Thyroid gland (tissue), 4 donors: ENCODE measurements around the gene JMJD1C. TPM values are rescaled to one million over a fixed set of nuclear protein-coding genes. Genes with fewer than 3 reads are reported as not detected.

Source experiments
- DNase-seq, 2 donors: peaks; one replicate each; pipeline ENCODE4 v3.0.0-alpha.2; 2019
- H3K27ac ChIP-seq, 3 donors: fragments of 200-600 bp; sonication (generic); 1 replicate in 2 of 3; 2 replicates in 1 of 3; pipeline ENCODE4 v1.5.1; 2016 to 2019; ENCODE audit warnings: mild to moderate bottlenecking in 1 of 3, moderate library complexity in 1 of 3
- H3K27me3 ChIP-seq: fragments of 200-600 bp; sonication (generic); one replicate; pipeline ENCODE4 v1.5.1; 2019
- H3K36me3 ChIP-seq, 2 donors: fragments of 200-600 bp; sonication (generic); one replicate each; pipeline ENCODE4 v1.5.1; 2016 to 2019
- H3K4me1 ChIP-seq, 2 donors: fragments of 200-600 bp; sonication (generic); one replicate each; pipeline ENCODE4 v1.5.1; 2017 to 2019
- H3K4me3 ChIP-seq, 3 donors: fragments of 200-600 bp; sonication (generic); replicated peaks in 1 of 3; 1 replicate in 2 of 3; 2 replicates in 1 of 3; pipeline ENCODE4 v1.5.1; 2016; ENCODE audit warnings: mild to moderate bottlenecking in 1 of 3
- H3K9me3 ChIP-seq: fragments of 200-600 bp; sonication (generic); one replicate; pipeline ENCODE4 v1.5.1; 2017
- CTCF ChIP-seq, 6 experiments: fragments of 200-600 bp in 3 of 6; fragments of 450-650 bp in 3 of 6; sonication (generic) in 3 of 6; IDR thresholded peaks; one replicate each; pipeline ENCODE4 v1.5.1; 2016 to 2019; ENCODE audit warnings: antibody characterized with exemption in 6 of 6, mild to moderate bottlenecking in 2 of 6, inconsistent platforms in 1 of 6, moderate library complexity in 1 of 6
- POLR2A ChIP-seq, 2 donors: fragments of 450-650 bp; IDR thresholded peaks; one replicate each; pipeline ENCODE4 v1.6.1; 2017; ENCODE audit warnings: antibody characterized with exemption in 2 of 2, mild to moderate bottlenecking in 2 of 2, moderate library complexity in 1 of 2
- WGBS, 2 donors: methylation state at CpG; one replicate each; pipeline ENCODE4 v1.1.5; 2017; 5-methylcytosine and 5-hydroxymethylcytosine counted together
- intact Hi-C: fragments of 100-400 bp; cut with DNase I; formaldehyde crosslinking; loops from one replicate; pipeline ENCODE4 v1.15.1; 2023
- total RNA-seq, 4 donors: library from RNA; depleted of rRNA; stranded (reverse); fragments of >200 nt; gene quantifications; one replicate each; pipeline ENCODE4 v1.2.3, GENCODE V29; 2016

The JMJD1C gene
- total RNA-seq, 4 donors from 2014 or later = 120 to 168 (median 136) TPM

- 97 to 98% methylated on average over 7 of the region's 7 CpGs for WGBS, 2 donors
- Histone ChIP-seq H3K4me1 (no peaks in the 10 kb centered on the region), H3K27me3 (no peaks in the 10 kb centered on the region), H3K9me3 (no peaks in the 10 kb centered on the region), H3K27ac (no peak overlapping the region), H3K36me3 (no peaks in the 10 kb centered on the region), H3K4me3 (no peak overlapping the region)
- no peak for DNase-seq
- TF ChIP-seq CTCF (IDR thresholded peaks at IDR 0.05) (no peak), POLR2A (IDR thresholded peaks at IDR 0.05) (no peak)
- intact Hi-C loops = no loop called here
Measured at GRCh38 chr10:63363951-63364350, 101.8 kb downstream of the JMJD1C start.

GRCh38 chr10:63355682-63356081 lies 110.1 kb downstream of the JMJD1C start:
- no peaks in the 10 kb centered on the region for H3K36me3 ChIP-seq
- H3K9me3 ChIP-seq = no peaks in the 10 kb centered on the region
- 84 to 90% methylated on average over 2 of the region's 2 CpGs for WGBS, 2 donors
- H3K27me3 ChIP-seq = no peaks in the 10 kb centered on the region
- H3K27ac ChIP-seq = no peak overlapping the region
- DNase-seq = no peak
- intact Hi-C loops = no loop called here
- TF ChIP-seq CTCF (IDR thresholded peaks at IDR 0.05) (no peak), POLR2A (IDR thresholded peaks at IDR 0.05) (no peak)
- H3K4me3 ChIP-seq = no peak overlapping the region
- no peaks in the 10 kb centered on the region for H3K4me1 ChIP-seq

- intact Hi-C loops = no loop called here
- H3K36me3 ChIP-seq = no peaks in the 10 kb centered on the region
- H3K9me3 ChIP-seq = no peaks in the 10 kb centered on the region
- DNase-seq = no peak
- no peak overlapping the region for H3K27ac ChIP-seq
- TF ChIP-seq POLR2A (IDR thresholded peaks at IDR 0.05) = no peak
- no peak for TF ChIP-seq CTCF (IDR thresholded peaks at IDR 0.05)
- no peaks in the 10 kb centered on the region for H3K4me1 ChIP-seq
- H3K27me3 ChIP-seq = no peaks in the 10 kb centered on the region
- H3K4me3 ChIP-seq = no peak overlapping the region
- WGBS, 2 donors = 98% methylated on average over 3 of the region's 3 CpGs
Measured at GRCh38 chr10:63352976-63353375, 112.8 kb downstream of the JMJD1C start.

- Histone ChIP-seq H3K27ac (no peak overlapping the region), H3K4me3 (no peak overlapping the region), H3K4me1 (no peaks in the 10 kb centered on the region), H3K36me3 (no peaks in the 10 kb centered on the region), H3K27me3 (no peaks in the 10 kb centered on the region), H3K9me3 (no peaks in the 10 kb centered on the region)
- no peak for DNase-seq
- TF ChIP-seq POLR2A (IDR thresholded peaks at IDR 0.05) (no peak), CTCF (IDR thresholded peaks at IDR 0.05) (no peak)
- WGBS, 2 donors = 86 to 97% methylated on average over 3 of the region's 3 CpGs
- intact Hi-C loops = no loop called here
Measured at GRCh38 chr10:63348245-63348850, 117.4 kb downstream of the JMJD1C start.

- no peak for TF ChIP-seq CTCF (IDR thresholded peaks at IDR 0.05)
- no peak for TF ChIP-seq POLR2A (IDR thresholded peaks at IDR 0.05)
- no peaks in the 10 kb centered on the region for H3K27me3 ChIP-seq
- intact Hi-C loops = no loop called here
- H3K36me3 ChIP-seq = no peaks in the 10 kb centered on the region
- H3K4me1 ChIP-seq = no peaks in the 10 kb centered on the region
- H3K27ac ChIP-seq = no peak overlapping the region
- no peaks in the 10 kb centered on the region for H3K9me3 ChIP-seq
- DNase-seq = no peak
- no peak overlapping the region for H3K4me3 ChIP-seq
Measured at GRCh38 chr10:63346015-63346441, 119.7 kb downstream of the JMJD1C start.
